Cardiac muscle cell (in vitro differentiated cells and primary cell): ENCODE data around the gene MYO19. TPM values are rescaled to one million over a fixed set of nuclear protein-coding genes. Genes with fewer than 3 reads are reported as not detected.

Experiments used
- DNase-seq, 2 donors: peaks; one replicate each; pipeline versions ENCODE4 v3.0.0 to v3.0.0-alpha.2; 2010 to 2017; ENCODE audit warnings: low read depth in 1 of 2, low spot score in 1 of 2
- H3K27ac ChIP-seq: fragments of 200-600 bp; sonication (generic); 2 replicates; pipeline ENCODE4 v1.5.1; 2016
- H3K27me3 ChIP-seq: fragments of 200-600 bp; sonication (generic); 2 replicates; pipeline ENCODE4 v1.6.0; 2016; ENCODE audit warnings: control low read depth
- H3K36me3 ChIP-seq: fragments of 200-600 bp; sonication (generic); 2 replicates; pipeline ENCODE4 v1.5.1; 2016; ENCODE audit warnings: control low read depth
- H3K4me1 ChIP-seq: fragments of 200-600 bp; sonication (generic); 2 replicates; pipeline ENCODE4 v1.8.1; 2017; ENCODE audit warnings: low read depth, mild to moderate bottlenecking, mixed run types
- H3K4me3 ChIP-seq: fragments of 200-600 bp; sonication (generic); 2 replicates; pipeline ENCODE4 v1.5.1; 2016; ENCODE audit warnings: mild to moderate bottlenecking
- H3K9me3 ChIP-seq: fragments of 200-600 bp; sonication (generic); 2 replicates; pipeline ENCODE4 v1.5.1; 2017; ENCODE audit warnings: low read depth, mild to moderate bottlenecking, control low read depth
- polyA plus RNA-seq: library from polyadenylated mRNA; unstranded; fragments of >200 nt; fragmentation: Nextera tagmentation; extraction: Ambion mirVana; gene quantifications from 2 replicates; pipeline ENCODE4 v1.2.1, GENCODE V29; 2016
- total RNA-seq: library from RNA; depleted of rRNA; stranded (reverse); fragments of >200 nt; gene quantifications from 2 replicates; pipeline ENCODE4 v1.2.3, GENCODE V29; 2016
- TF ChIP-seq, protein P1 (sequence below): IDR thresholded peaks from 2 replicates; pipeline ENCODE4 v1.5.1; 2012; ENCODE audit warnings: low read depth, mild to moderate bottlenecking, low read length

The MYO19 gene
- total and polyA plus RNA-seq, 2 experiments from 2014 or later: 21.0 to 50.8 TPM

DNA sequence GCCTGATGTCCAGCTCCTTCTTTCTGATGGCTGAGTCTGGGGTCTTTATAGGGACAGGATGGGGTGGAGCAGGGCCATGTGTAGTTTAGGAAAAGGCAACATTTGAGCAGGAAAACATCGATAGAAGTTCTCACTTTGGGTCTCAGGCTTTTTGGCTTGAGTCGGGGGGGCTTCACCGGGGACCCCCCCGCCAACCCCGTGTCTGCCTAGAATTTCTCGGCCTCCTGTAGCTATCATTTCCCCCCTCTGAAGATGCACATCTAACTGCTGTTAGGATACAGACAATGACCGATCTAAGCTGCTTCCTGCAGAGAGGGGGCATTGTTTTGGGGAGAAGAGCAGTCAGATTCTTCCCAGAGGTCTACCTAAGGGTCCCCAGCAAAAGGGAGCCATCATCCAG, 64.9 kb downstream of the MYO19 start:
- H3K4me3 ChIP-seq: no peak overlapping the region
- TF ChIP-seq, protein P1, sequence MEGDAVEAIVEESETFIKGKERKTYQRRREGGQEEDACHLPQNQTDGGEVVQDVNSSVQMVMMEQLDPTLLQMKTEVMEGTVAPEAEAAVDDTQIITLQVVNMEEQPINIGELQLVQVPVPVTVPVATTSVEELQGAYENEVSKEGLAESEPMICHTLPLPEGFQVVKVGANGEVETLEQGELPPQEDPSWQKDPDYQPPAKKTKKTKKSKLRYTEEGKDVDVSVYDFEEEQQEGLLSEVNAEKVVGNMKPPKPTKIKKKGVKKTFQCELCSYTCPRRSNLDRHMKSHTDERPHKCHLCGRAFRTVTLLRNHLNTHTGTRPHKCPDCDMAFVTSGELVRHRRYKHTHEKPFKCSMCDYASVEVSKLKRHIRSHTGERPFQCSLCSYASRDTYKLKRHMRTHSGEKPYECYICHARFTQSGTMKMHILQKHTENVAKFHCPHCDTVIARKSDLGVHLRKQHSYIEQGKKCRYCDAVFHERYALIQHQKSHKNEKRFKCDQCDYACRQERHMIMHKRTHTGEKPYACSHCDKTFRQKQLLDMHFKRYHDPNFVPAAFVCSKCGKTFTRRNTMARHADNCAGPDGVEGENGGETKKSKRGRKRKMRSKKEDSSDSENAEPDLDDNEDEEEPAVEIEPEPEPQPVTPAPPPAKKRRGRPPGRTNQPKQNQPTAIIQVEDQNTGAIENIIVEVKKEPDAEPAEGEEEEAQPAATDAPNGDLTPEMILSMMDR: no peak

DNA sequence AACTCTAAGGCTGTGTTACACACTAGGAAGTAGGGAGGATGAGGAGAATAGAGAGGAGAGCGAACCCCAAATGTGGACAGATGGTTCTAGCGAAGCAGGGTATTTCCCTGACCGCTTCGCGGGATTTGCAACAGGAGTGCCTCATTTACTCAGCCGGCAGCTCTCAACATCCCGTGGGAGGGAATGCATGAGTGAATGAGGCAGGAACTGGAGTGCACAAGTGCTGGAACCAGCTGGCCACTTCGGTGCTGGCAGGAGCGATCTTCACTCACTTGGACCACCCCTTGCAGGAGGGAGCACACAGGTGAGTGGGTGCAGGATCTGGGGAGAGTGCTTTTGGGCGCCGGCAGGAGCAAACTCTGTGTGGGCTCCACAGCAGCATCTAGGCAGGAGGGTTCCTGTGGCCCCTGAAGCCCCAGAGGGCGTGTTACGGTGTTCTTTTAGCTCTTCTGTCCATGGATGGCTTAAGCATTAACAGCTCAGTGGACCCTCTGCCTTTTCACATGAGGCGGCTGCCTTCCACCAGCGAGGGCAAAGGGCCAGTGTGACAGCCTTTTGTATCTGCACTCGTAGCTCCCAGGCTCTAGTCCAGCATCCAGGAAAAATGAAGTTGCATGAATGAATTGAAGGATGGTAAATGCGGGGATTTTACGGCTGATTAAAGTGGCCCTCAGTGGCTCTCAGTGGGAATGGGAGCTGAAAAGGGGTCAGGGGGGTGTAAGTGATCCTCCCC, 65.6 kb downstream of the MYO19 start:
- Histone ChIP-seq H3K4me3 (no peak overlapping the region), H3K36me3 (no peaks in the 10 kb centered on the region), H3K9me3 (no peaks in the 10 kb centered on the region), H3K27me3 (peaks cover 15% of the 10 kb centered on the region), H3K27ac (no peak overlapping the region), H3K4me1 (no peaks in the 10 kb centered on the region)
- TF ChIP-seq, protein P1: no peak
- no peak for DNase-seq

More for the DNA sequence above, 64.9 kb downstream of the MYO19 start:
- no peaks in the 10 kb centered on the region for H3K36me3 ChIP-seq
- peaks cover 15% of the 10 kb centered on the region for H3K27me3 ChIP-seq
- H3K4me1 ChIP-seq: no peaks in the 10 kb centered on the region
- no peaks in the 10 kb centered on the region for H3K9me3 ChIP-seq
- H3K27ac ChIP-seq: no peak overlapping the region
- no peak for DNase-seq

DNA sequence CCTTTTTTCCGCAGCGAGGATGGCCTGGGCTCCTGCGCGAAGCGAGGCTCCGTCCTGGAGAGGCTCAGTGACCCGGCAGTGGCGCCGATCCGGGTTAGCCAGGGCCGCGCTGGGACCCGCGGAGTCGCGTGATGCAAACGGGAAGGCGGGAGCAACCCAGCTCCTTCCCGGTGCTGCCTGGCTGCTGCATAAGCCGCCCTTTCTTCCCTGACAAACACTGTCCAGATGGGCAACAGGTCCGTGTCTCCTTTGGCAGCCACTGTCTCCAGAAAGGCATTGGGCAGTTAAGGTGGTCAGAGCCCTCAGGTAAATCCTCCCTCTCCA, 69.9 kb downstream of the MYO19 start:
- TF ChIP-seq, protein P1: no peak
- no peak overlapping the region for H3K27ac ChIP-seq
- no peaks in the 10 kb centered on the region for H3K4me1 ChIP-seq
- DNase-seq: no peak
- H3K4me3 ChIP-seq: no peak overlapping the region
- H3K27me3 ChIP-seq: peaks cover 17% of the 10 kb centered on the region
- no peaks in the 10 kb centered on the region for H3K36me3 ChIP-seq
- H3K9me3 ChIP-seq: no peaks in the 10 kb centered on the region

DNA sequence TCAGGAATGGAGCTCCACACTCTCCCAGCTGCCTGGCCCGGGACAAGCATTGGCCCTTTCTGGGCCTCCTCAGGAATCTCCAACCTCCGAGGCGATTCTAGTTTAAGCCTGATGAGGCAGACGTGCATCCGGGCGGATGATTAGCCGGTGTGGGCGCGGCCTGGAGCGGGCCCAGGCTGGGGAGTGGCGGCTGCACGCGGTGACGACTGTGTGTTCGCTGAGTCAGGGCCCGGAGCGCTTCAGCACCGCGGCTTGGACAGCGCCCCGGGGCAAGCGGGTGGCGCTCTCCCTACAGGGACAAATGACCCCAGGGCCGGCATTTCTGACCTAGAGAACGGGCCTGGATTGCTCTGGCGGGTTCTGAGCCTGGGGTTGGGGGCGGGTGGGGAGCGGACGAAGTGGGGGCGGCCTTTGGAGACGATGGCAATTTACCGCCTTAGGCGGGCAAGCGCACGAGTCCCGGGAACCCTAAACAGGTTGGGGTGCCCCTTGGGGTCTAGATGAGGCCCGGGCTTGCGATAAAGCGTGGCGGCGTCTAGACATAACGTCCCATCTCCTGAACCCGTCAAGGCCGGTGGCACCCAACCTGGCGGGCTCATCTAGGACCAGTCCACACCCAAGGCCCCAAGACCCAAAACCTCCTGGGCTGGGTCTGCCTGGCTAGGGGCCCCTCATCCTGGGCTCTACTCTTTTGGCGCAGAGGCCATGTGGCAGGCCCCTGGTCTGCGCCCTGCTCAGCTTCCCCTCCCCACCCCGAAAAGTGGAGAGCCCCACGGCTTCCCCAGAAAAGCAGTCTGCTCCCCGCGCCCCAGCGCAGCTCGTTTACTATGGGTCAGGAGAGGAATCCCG, 70.5 kb downstream of the MYO19 start:
- Histone ChIP-seq H3K4me1 (no peaks in the 10 kb centered on the region), H3K36me3 (no peaks in the 10 kb centered on the region), H3K27me3 (peaks cover 15% of the 10 kb centered on the region), H3K4me3 (no peak overlapping the region), H3K27ac (no peak overlapping the region), H3K9me3 (no peaks in the 10 kb centered on the region)
- TF ChIP-seq, protein P1: peak; percentile 13
- peak; percentile 85 to 90 for DNase-seq

DNA sequence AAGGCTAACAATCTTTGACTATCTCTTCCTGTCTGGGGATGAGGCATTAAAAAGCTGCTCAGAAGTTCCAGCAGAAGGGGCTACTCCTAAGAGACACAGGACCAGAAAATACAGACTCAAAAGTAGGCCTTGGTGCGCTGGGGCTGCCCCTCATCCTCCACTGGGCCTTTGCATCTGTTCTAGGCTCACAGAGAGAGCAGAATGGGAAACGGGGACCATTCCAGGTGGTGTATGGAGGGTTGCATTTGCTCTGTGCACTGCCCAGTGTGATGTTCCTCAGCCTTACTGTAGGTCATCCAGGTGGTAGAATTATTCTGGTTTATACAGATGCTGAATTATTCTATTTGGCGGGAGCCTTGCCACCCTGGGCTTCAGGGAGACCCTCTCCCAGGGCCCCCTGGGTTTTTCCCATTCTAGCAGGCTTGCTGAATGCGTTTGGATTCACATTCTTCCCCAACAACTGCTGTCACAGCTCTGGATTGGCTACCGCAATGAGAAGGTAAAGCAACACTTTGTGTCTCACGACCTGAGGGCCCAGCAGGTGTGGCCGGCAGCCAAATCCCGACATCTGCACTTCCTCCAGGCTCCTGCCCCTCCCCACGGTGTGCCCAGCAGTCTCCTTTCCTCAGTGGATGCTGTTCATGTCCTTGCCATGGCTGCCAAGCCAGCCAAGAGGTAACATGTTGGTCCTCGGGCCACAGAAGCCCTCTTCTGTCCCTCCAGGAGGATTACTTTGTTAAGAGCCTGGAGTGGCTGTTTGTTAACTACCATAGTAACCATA, 73.1 kb downstream of the MYO19 start:
- H3K4me1 ChIP-seq: no peaks in the 10 kb centered on the region
- TF ChIP-seq, protein P1: no peak
- no peak overlapping the region for H3K27ac ChIP-seq
- no peak overlapping the region for H3K4me3 ChIP-seq
- H3K27me3 ChIP-seq: peaks cover 10% of the 10 kb centered on the region
- H3K36me3 ChIP-seq: no peaks in the 10 kb centered on the region
- no peaks in the 10 kb centered on the region for H3K9me3 ChIP-seq
- DNase-seq: no peak
